H1 (cell line): ENCODE data around the gene TRIM67. TPM values are rescaled to one million over a fixed set of nuclear protein-coding genes. Genes with fewer than 3 reads are reported as not detected.

Experiments used
- BACH1 ChIP-seq: IDR thresholded peaks from 2 replicates; pipeline ENCODE4 v1.6.1; 2012; ENCODE audit warnings: low read length, improper control_type of control experiment
- POU5F1 ChIP-seq: IDR thresholded peaks from 2 replicates; pipeline ENCODE4 v1.6.1; 2011; ENCODE audit warnings: low read depth, mild to moderate bottlenecking, low read length, moderate library complexity
- polyA plus RNA-seq, 7 experiments: library from polyadenylated mRNA; depleted of rRNA in 3 of 7; stranded (reverse) in 5 of 7; unstranded in 2 of 7; fragments of >200 nt in 5 of 7; fragments of 200-250 nt in 2 of 7; gene quantifications; 1 replicate in 5 of 7; 2 replicates in 1 of 7; 4 replicates in 1 of 7; pipeline versions ENCODE4 v1.2.1 to v1.2.3, GENCODE V29; 2011 to 2013; ENCODE audit warnings: missing spikeins in 2 of 7, mixed read lengths in 2 of 7
- total RNA-seq: library from RNA; stranded (reverse); fragmentation: NEBNext Ultra II Directional; extraction: Animal tissue kit (Norgen Biotek cat#: 25700); gene quantifications from 2 replicates; pipeline ENCODE4 v1.2.1, GENCODE V29; 2021
- TF ChIP-seq, protein P1 (sequence below): IDR thresholded peaks from 2 replicates; pipeline ENCODE4 v1.6.1; 2012; ENCODE audit warnings: inconsistent platforms

TRIM67 gene
- total and polyA plus RNA-seq, 2 of the 8 experiments (the other 6 are each of a cell fraction or from before 2014, with no cell fraction given): under 0.01 TPM; not detected in 1

DNA sequence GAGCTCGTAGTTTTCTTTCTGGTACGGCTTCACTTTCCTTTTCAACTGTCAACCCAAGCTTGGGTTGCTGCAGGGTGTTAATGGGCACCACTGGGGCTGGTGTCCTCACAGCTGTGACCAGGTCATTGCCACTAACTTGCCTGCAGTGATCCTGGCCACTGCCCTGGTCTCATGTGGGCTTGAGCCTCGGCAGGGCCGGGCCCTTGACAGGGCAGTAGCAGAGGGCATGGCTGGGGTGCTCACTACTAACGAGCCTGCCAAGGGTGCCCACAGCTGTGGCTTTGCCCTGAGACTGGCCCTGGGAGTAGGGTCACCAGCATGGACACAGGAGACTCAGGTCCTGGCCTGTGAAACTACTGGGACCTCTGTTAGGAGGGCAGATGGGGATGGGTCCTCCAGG lies 47.7 kb downstream of the TRIM67 start (continued):
- TF ChIP-seq BACH1 (no peak), POU5F1 (no peak)
- TF ChIP-seq, protein P1, sequence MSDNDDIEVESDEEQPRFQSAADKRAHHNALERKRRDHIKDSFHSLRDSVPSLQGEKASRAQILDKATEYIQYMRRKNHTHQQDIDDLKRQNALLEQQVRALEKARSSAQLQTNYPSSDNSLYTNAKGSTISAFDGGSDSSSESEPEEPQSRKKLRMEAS: no peak
